GM12874 (cell line): ENCODE results near the gene SLC34A3.

Source experiments
- TF ChIP-seq, protein P1 (sequence below): IDR thresholded peaks from 2 replicates; pipeline ENCODE4 v1.5.1; 2011; ENCODE audit warnings: low read depth, mild to moderate bottlenecking, control low read depth, low read length, moderate library complexity; ENCODE audit not compliant: insufficient read depth

The SLC34A3 gene

DNA sequence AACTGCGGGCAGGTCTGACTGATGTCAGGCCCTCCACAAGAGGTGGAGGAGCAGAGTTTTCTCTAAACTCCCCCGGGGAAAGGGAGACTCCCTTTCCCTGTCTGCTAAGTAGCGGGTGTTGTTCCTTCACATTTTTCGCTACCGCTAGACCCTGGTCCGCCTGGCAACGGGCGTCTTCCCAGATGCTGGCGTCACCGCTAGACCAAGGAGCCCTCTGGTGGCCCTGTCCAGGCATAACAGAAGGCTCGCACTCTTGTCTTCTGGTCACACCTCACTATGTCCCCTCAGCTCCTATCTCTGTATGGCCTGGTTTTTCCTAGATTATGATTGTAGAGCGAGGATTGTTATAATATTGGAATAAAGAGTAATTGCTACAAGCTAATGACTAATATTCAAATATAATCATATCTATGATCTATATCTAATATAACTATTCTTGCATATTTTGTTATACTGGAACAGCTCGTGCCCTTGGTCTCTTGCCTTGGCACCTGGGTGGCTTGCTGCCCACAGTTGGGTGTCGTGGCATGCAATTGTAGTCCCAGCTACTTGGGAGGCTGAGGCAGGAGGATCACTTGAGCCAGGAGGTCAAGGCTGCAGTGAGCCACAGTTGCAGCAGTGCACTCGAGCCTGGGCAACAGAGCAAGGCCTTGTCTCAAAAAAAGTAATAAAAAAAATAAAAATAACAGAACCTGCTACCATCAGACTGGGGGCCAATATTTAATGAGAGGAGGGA is 31.6 kb downstream of the SLC34A3 start:
- TF ChIP-seq, protein P1, sequence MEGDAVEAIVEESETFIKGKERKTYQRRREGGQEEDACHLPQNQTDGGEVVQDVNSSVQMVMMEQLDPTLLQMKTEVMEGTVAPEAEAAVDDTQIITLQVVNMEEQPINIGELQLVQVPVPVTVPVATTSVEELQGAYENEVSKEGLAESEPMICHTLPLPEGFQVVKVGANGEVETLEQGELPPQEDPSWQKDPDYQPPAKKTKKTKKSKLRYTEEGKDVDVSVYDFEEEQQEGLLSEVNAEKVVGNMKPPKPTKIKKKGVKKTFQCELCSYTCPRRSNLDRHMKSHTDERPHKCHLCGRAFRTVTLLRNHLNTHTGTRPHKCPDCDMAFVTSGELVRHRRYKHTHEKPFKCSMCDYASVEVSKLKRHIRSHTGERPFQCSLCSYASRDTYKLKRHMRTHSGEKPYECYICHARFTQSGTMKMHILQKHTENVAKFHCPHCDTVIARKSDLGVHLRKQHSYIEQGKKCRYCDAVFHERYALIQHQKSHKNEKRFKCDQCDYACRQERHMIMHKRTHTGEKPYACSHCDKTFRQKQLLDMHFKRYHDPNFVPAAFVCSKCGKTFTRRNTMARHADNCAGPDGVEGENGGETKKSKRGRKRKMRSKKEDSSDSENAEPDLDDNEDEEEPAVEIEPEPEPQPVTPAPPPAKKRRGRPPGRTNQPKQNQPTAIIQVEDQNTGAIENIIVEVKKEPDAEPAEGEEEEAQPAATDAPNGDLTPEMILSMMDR: peak; percentile 13; the same call in 1 of the 2 replicates

DNA sequence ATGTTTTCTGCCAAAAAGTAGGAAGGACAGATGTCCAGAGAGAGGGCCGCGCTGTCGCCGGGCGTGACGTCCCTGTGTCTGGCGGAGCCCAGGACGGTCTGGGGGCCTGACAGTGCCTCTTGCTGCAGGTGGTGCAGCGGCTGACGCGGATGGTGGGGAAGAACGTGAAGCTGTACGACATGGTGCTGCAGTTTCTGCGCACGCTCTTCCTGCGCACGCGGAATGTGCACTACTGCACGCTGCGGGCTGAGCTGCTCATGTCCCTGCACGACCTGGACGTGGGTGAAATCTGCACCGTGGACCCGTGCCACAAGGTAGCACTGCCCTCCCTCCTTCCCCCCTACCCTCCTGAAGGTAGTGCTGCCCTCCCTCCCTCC is 32.2 kb downstream of the SLC34A3 start:
- TF ChIP-seq, protein P1: no peak

DNA sequence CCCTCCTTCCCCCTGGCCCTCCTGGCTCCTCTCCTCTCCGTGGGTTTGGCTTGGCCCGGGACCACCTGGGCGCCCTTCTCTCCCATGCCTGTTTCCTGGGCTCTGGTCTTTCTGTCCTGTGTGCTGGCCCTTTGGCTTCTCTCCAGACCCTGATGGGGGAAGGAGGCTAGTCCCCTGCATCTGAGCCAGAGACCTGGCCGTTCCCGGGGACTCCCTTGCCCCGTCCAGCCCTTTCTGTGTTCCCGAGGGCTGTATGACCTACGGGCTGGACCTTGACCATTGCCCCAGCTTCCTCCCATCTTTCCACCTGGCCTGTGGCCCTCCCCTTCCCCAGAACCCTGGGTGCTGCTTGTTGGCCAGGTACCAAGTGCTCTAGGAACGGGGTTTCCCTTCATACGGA is 32.8 kb downstream of the SLC34A3 start:
- TF ChIP-seq, protein P1: no peak

DNA sequence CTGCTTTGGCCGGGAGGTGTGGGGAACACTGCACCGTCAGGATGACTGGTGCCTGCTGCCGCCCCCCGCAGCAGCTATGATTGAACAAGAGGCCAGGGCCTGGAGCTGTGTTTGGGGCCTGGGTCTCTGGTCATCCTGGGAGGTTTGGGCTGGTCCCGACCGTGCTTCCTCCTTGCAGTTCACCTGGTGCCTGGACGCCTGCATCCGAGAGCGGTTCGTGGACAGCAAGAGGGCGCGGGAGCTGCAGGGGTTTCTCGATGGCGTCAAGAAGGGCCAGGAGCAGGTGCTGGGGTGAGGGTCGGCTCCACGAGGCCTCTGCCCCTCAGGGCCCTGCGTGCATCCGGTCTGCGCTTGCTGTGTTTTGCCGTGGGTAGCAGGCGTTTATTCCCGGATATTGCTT is 33.4 kb downstream of the SLC34A3 start:
- TF ChIP-seq, protein P1: no peak

DNA sequence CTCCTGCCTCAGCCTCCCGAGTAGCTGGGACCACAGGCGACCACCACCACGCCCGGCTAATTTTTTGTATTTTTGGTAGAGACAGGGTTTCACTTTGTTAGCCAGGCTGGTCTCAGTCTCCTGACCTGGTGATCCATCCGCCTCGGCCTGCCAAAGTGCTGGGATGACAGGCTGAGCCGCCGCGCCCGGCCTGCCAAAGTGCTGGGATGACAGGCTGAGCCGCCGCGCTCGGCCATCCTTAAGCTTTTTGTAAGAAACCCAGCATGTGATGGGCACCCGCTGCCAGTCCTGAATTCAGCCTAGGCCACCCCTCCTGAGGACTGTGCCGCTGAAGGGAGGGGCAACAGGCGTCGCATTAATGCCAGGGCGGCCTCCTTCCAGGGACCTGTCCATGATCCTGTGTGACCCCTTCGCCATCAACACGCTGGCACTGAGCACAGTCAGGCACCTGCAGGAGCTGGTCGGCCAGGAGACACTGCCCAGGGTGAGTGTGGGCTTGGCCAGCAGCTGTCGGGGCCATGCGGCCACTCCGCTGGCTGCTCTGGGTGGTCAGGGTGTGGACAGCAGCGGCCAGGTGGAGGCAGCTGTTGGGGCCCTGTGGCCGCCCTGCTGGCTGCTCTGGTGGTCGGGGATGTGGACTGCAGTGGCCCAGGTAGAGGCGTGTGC is 34.9 kb downstream of the SLC34A3 start:
- TF ChIP-seq, protein P1: no peak

DNA sequence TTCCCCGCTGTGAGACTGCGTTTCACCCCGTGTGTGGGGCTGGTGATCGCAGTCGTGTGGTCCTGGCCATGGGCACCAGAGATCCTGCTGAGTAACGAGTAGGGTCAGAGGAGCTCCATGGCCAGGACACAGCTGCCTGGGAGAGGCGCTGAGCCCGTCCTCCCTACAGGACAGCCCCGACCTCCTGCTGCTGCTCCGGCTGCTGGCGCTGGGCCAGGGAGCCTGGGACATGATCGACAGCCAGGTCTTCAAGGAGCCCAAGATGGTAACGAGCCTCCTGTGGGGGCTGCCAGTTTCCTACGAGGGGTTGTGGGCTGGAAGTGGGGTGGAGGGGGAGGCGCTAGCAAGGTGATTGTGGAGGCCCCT is 35.4 kb downstream of the SLC34A3 start:
- TF ChIP-seq, protein P1: no peak

DNA sequence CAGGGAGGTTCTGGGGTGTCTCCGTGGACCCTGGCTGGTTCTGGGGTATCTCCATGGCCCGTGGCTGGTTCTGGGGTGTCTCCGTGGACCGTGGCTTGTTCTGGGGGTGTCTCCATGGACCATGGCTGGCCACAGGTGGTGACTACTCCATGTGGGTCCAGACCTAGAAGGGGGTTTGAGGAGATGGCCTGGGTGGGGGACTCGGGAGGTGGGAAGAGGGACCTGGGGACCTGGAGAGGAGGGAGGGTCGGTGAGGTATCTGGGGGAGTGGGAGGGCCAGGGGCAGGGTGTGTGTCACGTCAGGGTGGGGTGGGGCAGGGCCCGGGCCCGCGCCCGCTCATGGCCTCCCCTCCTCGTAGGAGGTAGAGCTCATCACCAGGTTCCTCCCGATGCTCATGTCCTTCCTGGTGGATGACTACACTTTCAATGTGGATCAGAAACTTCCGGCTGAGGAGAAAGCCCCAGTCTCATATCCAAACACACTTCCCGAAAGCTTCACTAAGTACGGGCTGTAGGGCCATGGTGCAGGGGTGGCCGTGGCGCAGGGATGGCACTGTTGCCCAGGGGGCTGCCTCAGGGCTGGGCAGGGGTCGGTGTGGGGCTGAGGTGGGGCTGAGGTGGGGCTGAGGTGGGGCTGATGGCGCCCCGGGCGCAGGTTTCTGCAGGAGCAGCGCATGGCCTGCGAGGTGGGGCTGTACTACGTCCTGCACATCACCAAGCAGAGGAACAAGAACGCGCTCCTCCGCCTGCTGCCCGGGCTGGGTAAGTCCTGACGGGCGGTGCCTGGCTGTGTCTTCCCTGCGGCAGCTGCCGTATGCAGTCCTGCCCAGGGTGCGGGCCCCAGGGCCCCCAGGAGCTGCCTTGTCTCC is 36.1 kb downstream of the SLC34A3 start:
- TF ChIP-seq, protein P1: no peak
